Measurements from ENCODE around the gene DNAH2.

DNA sequence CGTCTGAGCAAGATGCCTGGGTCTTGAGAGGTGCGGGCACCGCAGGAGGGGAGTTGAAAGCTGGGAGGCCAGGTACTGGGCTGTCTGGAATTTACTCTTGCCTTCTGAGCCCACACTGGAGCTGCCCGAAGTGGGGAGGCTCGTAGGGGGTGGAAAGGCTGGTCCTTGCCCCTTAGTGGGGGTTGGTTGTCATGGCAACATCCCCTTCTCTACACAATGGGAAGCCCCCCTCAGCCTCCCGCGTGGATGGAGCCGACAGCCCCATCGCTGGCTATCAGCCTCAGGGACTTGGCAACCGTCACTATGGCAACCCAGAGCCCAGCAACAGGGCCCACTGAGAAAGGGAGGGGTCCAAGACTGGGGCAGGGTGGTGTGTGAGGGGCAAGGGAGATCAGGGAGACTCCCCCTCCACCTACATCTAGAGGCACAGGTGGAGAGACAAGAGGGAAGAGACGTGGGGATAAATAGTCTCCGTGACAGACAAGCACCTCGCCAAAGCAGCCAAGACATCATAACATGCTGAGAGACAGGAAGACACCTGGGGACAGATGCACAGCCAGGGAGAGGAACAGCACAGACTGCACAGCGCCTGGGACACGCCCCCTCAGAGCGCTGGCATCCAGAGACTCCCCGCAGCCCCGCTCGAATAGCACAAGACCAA, 5.3 kb upstream of the DNAH2 start:
- TF ChIP-seq CHD1 (IDR thresholded peaks at IDR 0.05; ENCODE audit: low read depth, low read length) = no peak
- TF ChIP-seq, protein P1, sequence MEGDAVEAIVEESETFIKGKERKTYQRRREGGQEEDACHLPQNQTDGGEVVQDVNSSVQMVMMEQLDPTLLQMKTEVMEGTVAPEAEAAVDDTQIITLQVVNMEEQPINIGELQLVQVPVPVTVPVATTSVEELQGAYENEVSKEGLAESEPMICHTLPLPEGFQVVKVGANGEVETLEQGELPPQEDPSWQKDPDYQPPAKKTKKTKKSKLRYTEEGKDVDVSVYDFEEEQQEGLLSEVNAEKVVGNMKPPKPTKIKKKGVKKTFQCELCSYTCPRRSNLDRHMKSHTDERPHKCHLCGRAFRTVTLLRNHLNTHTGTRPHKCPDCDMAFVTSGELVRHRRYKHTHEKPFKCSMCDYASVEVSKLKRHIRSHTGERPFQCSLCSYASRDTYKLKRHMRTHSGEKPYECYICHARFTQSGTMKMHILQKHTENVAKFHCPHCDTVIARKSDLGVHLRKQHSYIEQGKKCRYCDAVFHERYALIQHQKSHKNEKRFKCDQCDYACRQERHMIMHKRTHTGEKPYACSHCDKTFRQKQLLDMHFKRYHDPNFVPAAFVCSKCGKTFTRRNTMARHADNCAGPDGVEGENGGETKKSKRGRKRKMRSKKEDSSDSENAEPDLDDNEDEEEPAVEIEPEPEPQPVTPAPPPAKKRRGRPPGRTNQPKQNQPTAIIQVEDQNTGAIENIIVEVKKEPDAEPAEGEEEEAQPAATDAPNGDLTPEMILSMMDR (conservative IDR thresholded peaks at IDR 0.05; ENCODE audit: low read depth, low read length) = no peak
- no peak for TF ChIP-seq POLR2A (IDR thresholded peaks at IDR 0.05; ENCODE audit: low read depth, low read length)
- no peak for TF ChIP-seq BHLHE40 (IDR thresholded peaks at IDR 0.05; ENCODE audit: low read depth, low read length)
- no peak for TF ChIP-seq FOS (IDR thresholded peaks at IDR 0.05; ENCODE audit: low read depth, low read length)
- no peak for TF ChIP-seq RCOR1 (IDR thresholded peaks at IDR 0.05; ENCODE audit: insufficient replicate concordance, low read length)
- TF ChIP-seq MXI1 (IDR thresholded peaks at IDR 0.05; ENCODE audit: borderline replicate concordance, low read depth, low read length) = no peak
